K562 (cell line): ENCODE measurements around the gene PCDH9. TPM values are rescaled to one million over a fixed set of nuclear protein-coding genes. Genes with fewer than 3 reads are reported as not detected.

Source experiments
- ATAC-seq: fragments of 200-7000 bp; cut with Tn5 transposase; 3 replicates; pipeline ENCODE4 v1.9.1; 2020; ENCODE audit warnings: moderate library complexity
- BruUV-seq: library from RNA; stranded (reverse); fragments of 400-500 nt; replicated peaks from 2 replicates; lab custom pipeline; 2021; lab: Mats Ljungman, UMichigan
- CTCF ChIA-PET: fragments of 300-600 bp; formaldehyde crosslinking; extraction: SDS; loops from one replicate; lab custom pipeline; 2021; ENCODE audit warnings: low intra/inter-chr PET ratio; lab: Yijun Ruan, JAX
- POLR2A ChIA-PET: fragments of 300-600, 350-650 bp; sonication (Branson Sonifier 250); formaldehyde crosslinking; extraction: SDS; loops from one replicate; lab custom pipeline; 2021; ENCODE audit warnings: antibody characterized with exemption, inconsistent platforms; lab: Yijun Ruan, JAX
- DNase-seq, 4 experiments: peaks; one replicate each; pipeline versions ENCODE4 v3.0.0 to v3.0.0-alpha.2; 2011 to 2018; ENCODE audit warnings: low spot score in 3 of 4, mixed read lengths in 3 of 4; ENCODE audit errors: extremely low read depth in 1 of 4
- FAIRE-seq: peaks from 2 replicates; lab custom pipeline; 2011; peaks lifted over from hg19 to GRCh38; lab: Jason Lieb, UNC
- H2AFZ ChIP-seq: 2 replicates; pipeline ENCODE4 v1.6.0; 2011; ENCODE audit warnings: low read depth, low read length, control low read depth, inconsistent platforms
- H3K27ac ChIP-seq: fragments of 200-600 bp; 3 replicates; pipeline ENCODE4 v1.8.0; 2011; ENCODE audit warnings: low read depth, mild to moderate bottlenecking, control low read depth, inconsistent platforms, low read length, moderate library complexity, mixed read lengths; ENCODE audit errors: extremely low read depth
- H3K27me3 ChIP-seq, 2 experiments: fragments of 300-600 bp in 1 of 2; 2 replicates in 1 of 2; 3 replicates in 1 of 2; pipeline versions ENCODE4 v1.6.0 to v1.8.0; 2011; ENCODE audit warnings: inconsistent platforms in 2 of 2, low read length in 2 of 2, mild to moderate bottlenecking in 1 of 2, mixed read lengths in 1 of 2, moderate library complexity in 1 of 2; ENCODE audit not compliant: control insufficient read depth in 2 of 2, insufficient read depth in 2 of 2
- H3K36me3 ChIP-seq: fragments of 300-600 bp; 3 replicates; pipeline ENCODE4 v1.8.0; 2011; ENCODE audit warnings: mild to moderate bottlenecking, low read length, inconsistent platforms; ENCODE audit not compliant: control insufficient read depth, insufficient read depth
- H3K4me1 ChIP-seq, 2 experiments: fragments of 200-600 bp in 1 of 2; replicated peaks in 1 of 2; 2 replicates in 1 of 2; 3 replicates in 1 of 2; pipeline versions ENCODE4 v1.5.1 to v1.8.0; 2011; ENCODE audit warnings: inconsistent platforms in 2 of 2, low read length in 2 of 2, mild to moderate bottlenecking in 1 of 2, mixed read lengths in 1 of 2, moderate library complexity in 1 of 2; ENCODE audit not compliant: control insufficient read depth in 2 of 2, insufficient read depth in 2 of 2
- H3K4me2 ChIP-seq: 2 replicates; pipeline ENCODE4 v1.6.1; 2011; ENCODE audit warnings: low read length, control low read depth, inconsistent platforms, mixed read lengths; ENCODE audit not compliant: insufficient read depth
- H3K4me3 ChIP-seq: fragments of 200-600 bp; sonication (generic), shearing (Covaris generic); 2 replicates; pipeline ENCODE4 v1.5.1; 2016; ENCODE audit warnings: control low read depth, inconsistent platforms
- H3K79me2 ChIP-seq: fragments of 200-600 bp; 3 replicates; pipeline ENCODE4 v1.8.0; 2011; ENCODE audit warnings: low read length, inconsistent platforms; ENCODE audit not compliant: control insufficient read depth, insufficient read depth
- H3K9ac ChIP-seq, 2 experiments: 2 replicates each; pipeline versions ENCODE4 v1.6.0 to v1.6.1; 2011; ENCODE audit warnings: low read depth in 2 of 2, low read length in 2 of 2, control low read depth in 1 of 2, inconsistent platforms in 1 of 2, mild to moderate bottlenecking in 1 of 2, mixed read lengths in 1 of 2; ENCODE audit not compliant: insufficient read depth in 1 of 2
- H3K9me1 ChIP-seq: one replicate; pipeline ENCODE4 v1.6.0; 2011; ENCODE audit warnings: inconsistent platforms, mild to moderate bottlenecking, low read length, moderate library complexity; ENCODE audit not compliant: control insufficient read depth, insufficient read depth
- H3K9me3 ChIP-seq: replicated peaks from 2 replicates; pipeline ENCODE4 v1.5.1; 2011; ENCODE audit warnings: low read depth, low read length, inconsistent platforms; ENCODE audit not compliant: control insufficient read depth, insufficient read depth
- H4K20me1 ChIP-seq: replicated peaks from 2 replicates; pipeline ENCODE4 v1.6.1; 2011; ENCODE audit warnings: low read length, inconsistent platforms, mixed read lengths; ENCODE audit not compliant: control insufficient read depth, insufficient read depth
- CCNT2 ChIP-seq: IDR thresholded peaks from 2 replicates; pipeline ENCODE4 v1.6.1; 2011; ENCODE audit warnings: borderline replicate concordance, low read depth, mild to moderate bottlenecking, moderate library complexity, mixed read lengths, low read length; ENCODE audit not compliant: insufficient read length; ENCODE audit errors: extremely low read depth
- CTBP1 ChIP-seq: fragments of 450-650 bp; IDR thresholded peaks from 2 replicates; pipeline ENCODE4 v1.6.1; 2016; ENCODE audit warnings: borderline replicate concordance
- ELF1 ChIP-seq: fragments of 200-800 bp; sonication (Bioruptor generic); IDR thresholded peaks from 2 replicates; pipeline ENCODE4 v1.6.1; 2016; ENCODE audit warnings: missing genetic modification characterization, missing compliant biosample characterization
- FOSL1 ChIP-seq: fragments of 200-800 bp; sonication (Bioruptor generic); conservative IDR thresholded peaks from 2 replicates; pipeline ENCODE4 v1.6.1; 2016; ENCODE audit warnings: missing genetic modification characterization, missing compliant biosample characterization
- MCM2 ChIP-seq: fragments of 450-650 bp; IDR thresholded peaks from 2 replicates; pipeline ENCODE4 v1.6.1; 2017; ENCODE audit warnings: low read depth, mild to moderate bottlenecking
- MEF2A ChIP-seq: IDR thresholded peaks from 2 replicates; pipeline ENCODE4 v1.6.1; 2011; ENCODE audit warnings: low read depth, mild to moderate bottlenecking, low read length, moderate library complexity; ENCODE audit not compliant: control insufficient read depth
- SREBF2 ChIP-seq: sonication (generic); formaldehyde crosslinking; IDR thresholded peaks from 2 replicates; pipeline ENCODE4 v1.4.0; 2020; ENCODE audit warnings: mild to moderate bottlenecking, missing genetic modification reagents
- STAT5A ChIP-seq: IDR thresholded peaks from 2 replicates; pipeline ENCODE4 v1.6.1; 2012; ENCODE audit warnings: low read length, inconsistent platforms, borderline replicate concordance
- ZNF232 ChIP-seq: sonication (generic); formaldehyde crosslinking; IDR thresholded peaks from 2 replicates; pipeline ENCODE4 v1.8.0; 2022; ENCODE audit warnings: mild to moderate bottlenecking, missing genetic modification reagents
- ZNF3 ChIP-seq: fragments of 250-450 bp; sonication (Bioruptor Pico); IDR thresholded peaks from 2 replicates; pipeline ENCODE4 v1.5.0; 2021; ENCODE audit warnings: mild to moderate bottlenecking, moderate library complexity
- ZNF695 ChIP-seq: fragments of 450-650 bp; formaldehyde crosslinking; IDR thresholded peaks from 2 replicates; pipeline ENCODE4 v1.4.0; 2020; ENCODE audit warnings: mild to moderate bottlenecking, moderate library complexity
- WGBS: fragments of 100-300 bp; shearing (Covaris generic); methylation state at CpG from one replicate; pipeline ENCODE4 v1.1.6; 2016; ENCODE audit warnings: low coverage, mixed read lengths; ENCODE audit not compliant: insufficient coverage; ENCODE audit errors: missing lambda C conversion rate; 5-methylcytosine and 5-hydroxymethylcytosine counted together
- in situ Hi-C: fragments of 300-500 bp; cut with MboI; formaldehyde crosslinking; loops from 4 replicates; pipeline ENCODE4 v1.15.0; 2018; ENCODE audit warnings: inconsistent platforms, mixed read lengths
- intact Hi-C: fragments of 100-400 bp; cut with micrococcal nuclease; formaldehyde crosslinking; loops from 2 replicates; pipeline ENCODE4 v1.14.2; 2022
- polyA plus RNA-seq, 8 experiments: library from polyadenylated mRNA; depleted of rRNA in 4 of 8; stranded (reverse) in 5 of 8; unstranded in 3 of 8; fragments of >200 nt; fragmentation: Nextera tagmentation in 2 of 8; fragmentation: Illumina TruSeq in 1 of 8; extraction: Ambion mirVana in 2 of 8; extraction: Trizol in 1 of 8; gene quantifications; 2 replicates each; pipeline versions ENCODE4 v1.2.1 to v1.2.3, GENCODE V29; 2011 to 2014; ENCODE audit warnings: inconsistent platforms in 1 of 8, missing spikeins in 1 of 8
- total RNA-seq, 7 experiments: library from RNA; depleted of rRNA in 6 of 7; stranded (reverse); fragments of >200 nt in 6 of 7; fragmentation: Illumina TruSeq in 2 of 7; extraction: Trizol in 2 of 7; gene quantifications; 2 replicates each; pipeline versions ENCODE4 v1.2.1 to v1.2.3, GENCODE V29; 2011 to 2021; ENCODE audit warnings: low replicate concordance in 1 of 7
- TF ChIP-seq, protein P1 (sequence below): fragments of 250-450 bp; sonication (Bioruptor Pico); IDR thresholded peaks from 2 replicates; pipeline ENCODE4 v1.5.1; 2021; ENCODE audit warnings: mild to moderate bottlenecking
- TF ChIP-seq, protein P2 (sequence below): sonication (generic); formaldehyde crosslinking; IDR thresholded peaks from 2 replicates; pipeline ENCODE4 v1.8.0; 2023; ENCODE audit warnings: mild to moderate bottlenecking, missing genetic modification reagents
- TF ChIP-seq, protein P3 (sequence below): sonication (generic); formaldehyde crosslinking; IDR thresholded peaks from 2 replicates; pipeline ENCODE4 v1.8.0; 2022; ENCODE audit warnings: mild to moderate bottlenecking, missing genetic modification reagents

Gene PCDH9
- total and polyA plus RNA-seq, 9 of the 15 experiments (the other 6 are each of a cell fraction or from before 2014, with no cell fraction given): 1.1 to 6.7 (median 4.9) TPM

DNA sequence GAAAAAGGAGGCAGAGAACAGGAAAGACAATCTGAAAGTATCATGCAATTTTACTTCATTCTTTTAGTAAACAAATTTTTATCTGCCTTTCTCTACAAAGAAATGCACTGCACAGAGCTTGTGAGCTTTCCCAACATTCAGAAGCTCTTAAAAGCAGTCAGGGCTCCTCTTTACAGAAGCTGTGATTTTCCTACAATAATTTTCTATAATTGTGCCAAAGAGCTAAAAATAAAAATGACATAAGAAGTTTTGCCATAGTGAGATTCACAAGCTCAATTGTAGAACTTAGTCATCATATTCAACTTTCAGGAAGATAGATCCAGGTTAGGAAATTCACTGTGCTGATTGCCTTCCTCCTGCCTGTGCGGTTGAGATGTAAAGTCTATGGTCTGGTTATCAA is 341.4 kb downstream of the PCDH9 start:
- Histone ChIP-seq H3K4me1 (no peaks in the 10 kb centered on the region), H3K4me2 (no peak overlapping the region), H3K4me3 (no peak overlapping the region), H3K79me2 (no peaks in the 10 kb centered on the region), H3K9ac (no peak overlapping the region), H3K9me3 (no peaks in the 10 kb centered on the region), H3K36me3 (no peaks in the 10 kb centered on the region), H3K27me3 (no peaks in the 10 kb centered on the region), H4K20me1 (no peaks in the 10 kb centered on the region), H3K9me1 (no peaks in the 10 kb centered on the region), H3K27ac (no peak overlapping the region), H2AFZ (no peak overlapping the region)
- WGBS: 43% methylated on average over 1 of the region's 1 CpG
- FAIRE-seq (no peak), ATAC-seq (no peak), DNase-seq (no peak)
- ChIA-PET CTCF (no interaction called here), POLR2A (no interaction called here)
- TF ChIP-seq MCM2 (no peak), ZNF3 (CRISPR knock-in tag) (no peak), CTBP1 (no peak), FOSL1 (tag) (no peak), MEF2A (no peak), STAT5A (no peak), CCNT2 (no peak), ELF1 (tag) (no peak), ZNF232 (CRISPR knock-in tag) (no peak), ZNF695 (no peak), SREBF2 (CRISPR knock-in tag) (no peak)
- TF ChIP-seq, protein P1, sequence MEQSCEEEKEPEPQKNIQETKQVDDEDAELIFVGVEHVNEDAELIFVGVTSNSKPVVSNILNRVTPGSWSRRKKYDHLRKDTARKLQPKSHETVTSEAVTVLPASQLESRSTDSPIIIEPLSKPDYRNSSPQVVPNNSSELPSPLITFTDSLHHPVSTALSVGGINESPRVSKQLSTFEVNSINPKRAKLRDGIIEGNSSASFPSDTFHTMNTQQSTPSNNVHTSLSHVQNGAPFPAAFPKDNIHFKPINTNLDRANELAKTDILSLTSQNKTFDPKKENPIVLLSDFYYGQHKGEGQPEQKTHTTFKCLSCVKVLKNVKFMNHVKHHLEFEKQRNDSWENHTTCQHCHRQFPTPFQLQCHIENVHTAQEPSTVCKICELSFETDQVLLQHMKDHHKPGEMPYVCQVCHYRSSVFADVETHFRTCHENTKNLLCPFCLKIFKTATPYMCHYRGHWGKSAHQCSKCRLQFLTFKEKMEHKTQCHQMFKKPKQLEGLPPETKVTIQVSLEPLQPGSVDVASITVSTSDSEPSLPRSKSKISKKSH (CRISPR knock-in tag): no peak
- TF ChIP-seq, protein P2, sequence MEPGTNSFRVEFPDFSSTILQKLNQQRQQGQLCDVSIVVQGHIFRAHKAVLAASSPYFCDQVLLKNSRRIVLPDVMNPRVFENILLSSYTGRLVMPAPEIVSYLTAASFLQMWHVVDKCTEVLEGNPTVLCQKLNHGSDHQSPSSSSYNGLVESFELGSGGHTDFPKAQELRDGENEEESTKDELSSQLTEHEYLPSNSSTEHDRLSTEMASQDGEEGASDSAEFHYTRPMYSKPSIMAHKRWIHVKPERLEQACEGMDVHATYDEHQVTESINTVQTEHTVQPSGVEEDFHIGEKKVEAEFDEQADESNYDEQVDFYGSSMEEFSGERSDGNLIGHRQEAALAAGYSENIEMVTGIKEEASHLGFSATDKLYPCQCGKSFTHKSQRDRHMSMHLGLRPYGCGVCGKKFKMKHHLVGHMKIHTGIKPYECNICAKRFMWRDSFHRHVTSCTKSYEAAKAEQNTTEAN (CRISPR knock-in tag): no peak
- TF ChIP-seq, protein P3, sequence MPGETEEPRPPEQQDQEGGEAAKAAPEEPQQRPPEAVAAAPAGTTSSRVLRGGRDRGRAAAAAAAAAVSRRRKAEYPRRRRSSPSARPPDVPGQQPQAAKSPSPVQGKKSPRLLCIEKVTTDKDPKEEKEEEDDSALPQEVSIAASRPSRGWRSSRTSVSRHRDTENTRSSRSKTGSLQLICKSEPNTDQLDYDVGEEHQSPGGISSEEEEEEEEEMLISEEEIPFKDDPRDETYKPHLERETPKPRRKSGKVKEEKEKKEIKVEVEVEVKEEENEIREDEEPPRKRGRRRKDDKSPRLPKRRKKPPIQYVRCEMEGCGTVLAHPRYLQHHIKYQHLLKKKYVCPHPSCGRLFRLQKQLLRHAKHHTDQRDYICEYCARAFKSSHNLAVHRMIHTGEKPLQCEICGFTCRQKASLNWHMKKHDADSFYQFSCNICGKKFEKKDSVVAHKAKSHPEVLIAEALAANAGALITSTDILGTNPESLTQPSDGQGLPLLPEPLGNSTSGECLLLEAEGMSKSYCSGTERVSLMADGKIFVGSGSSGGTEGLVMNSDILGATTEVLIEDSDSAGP (CRISPR knock-in tag): no peak
- in situ Hi-C loops (no loop called here), intact Hi-C loops (no loop called here)
- BruUV-seq: no TSS peak
